HuH-7 (cell line): ENCODE measurements around the gene TMEM131L.
"Not testable (repeated sequence)": the region's sequence is repeated elsewhere in the genome, so short reads cannot be mapped to it uniquely, and the experiment has no call there.

Source experiments
- DNase-seq: peaks from one replicate; pipeline ENCODE4 v3.0.0; 2011; ENCODE audit warnings: low spot score

TMEM131L gene

GRCh38 chr4:153582954-153583702, 117.0 kb downstream of the TMEM131L start:
- DNase-seq = no peak

DNA sequence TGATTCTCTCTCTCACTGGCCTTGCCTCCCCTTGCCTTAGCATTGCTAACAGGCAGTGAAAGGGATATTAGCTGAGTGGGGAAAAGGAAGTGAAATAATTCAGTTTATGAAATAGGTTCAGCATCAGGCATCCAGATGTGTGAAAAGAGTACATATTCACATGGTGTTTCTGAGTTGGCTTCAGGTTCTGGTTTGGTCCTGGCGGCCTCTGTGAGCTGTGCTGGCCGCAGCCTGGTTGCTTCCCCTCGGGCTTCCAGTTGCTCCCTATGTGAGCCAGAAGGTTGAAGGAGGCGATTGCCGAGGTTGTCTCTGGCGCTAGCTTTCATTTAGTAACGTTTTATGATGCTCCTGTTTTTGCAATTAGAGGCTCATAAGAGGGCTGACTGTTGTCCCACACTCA, 118.9 kb downstream of the TMEM131L start:
- no peak for DNase-seq

- no peak for DNase-seq
Measured at GRCh38 chr4:153589703-153590595, 123.8 kb downstream of the TMEM131L start.

GRCh38 chr4:153591441-153591840, 125.3 kb downstream of the TMEM131L start:
- DNase-seq = no peak

DNA sequence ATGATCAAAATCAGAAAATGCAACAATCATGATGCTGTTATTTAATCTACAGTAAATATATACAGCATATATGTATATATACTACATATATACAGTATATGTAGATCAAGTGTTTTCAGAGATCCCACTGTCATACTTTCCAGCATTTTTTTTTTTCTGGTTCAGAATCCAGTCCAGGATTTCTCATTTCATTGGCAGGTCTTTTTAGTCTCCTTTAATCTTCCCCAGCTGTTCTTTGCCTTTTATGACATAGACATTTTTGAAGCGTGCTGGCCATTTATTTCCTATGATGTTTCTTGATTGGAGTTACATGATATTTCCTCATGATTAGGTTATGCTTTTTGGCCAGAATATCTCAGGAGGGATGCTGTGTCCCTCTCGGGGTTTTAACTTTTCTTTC, 125.9 kb downstream of the TMEM131L start:
- no peak for DNase-seq

DNA sequence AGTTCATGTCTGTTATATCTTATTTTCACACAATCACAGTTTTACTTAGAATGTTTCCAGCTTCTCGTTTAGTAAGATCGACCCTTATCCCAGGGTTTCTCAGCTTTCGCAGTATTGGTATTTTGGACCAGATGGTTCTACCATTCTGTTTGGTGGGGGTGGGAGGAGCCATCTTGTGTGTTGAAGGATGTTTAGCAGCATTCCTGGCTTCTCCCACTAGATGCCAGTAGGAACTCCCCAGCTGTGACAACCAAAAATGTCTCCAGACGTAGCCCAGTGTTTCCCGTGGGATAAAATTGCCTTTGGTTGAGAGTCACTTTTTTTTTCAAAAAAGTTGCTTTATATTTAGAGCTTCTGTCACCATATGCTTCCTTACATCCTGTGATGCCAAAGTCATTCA, 127.0 kb downstream of the TMEM131L start:
- DNase-seq = no peak

DNA sequence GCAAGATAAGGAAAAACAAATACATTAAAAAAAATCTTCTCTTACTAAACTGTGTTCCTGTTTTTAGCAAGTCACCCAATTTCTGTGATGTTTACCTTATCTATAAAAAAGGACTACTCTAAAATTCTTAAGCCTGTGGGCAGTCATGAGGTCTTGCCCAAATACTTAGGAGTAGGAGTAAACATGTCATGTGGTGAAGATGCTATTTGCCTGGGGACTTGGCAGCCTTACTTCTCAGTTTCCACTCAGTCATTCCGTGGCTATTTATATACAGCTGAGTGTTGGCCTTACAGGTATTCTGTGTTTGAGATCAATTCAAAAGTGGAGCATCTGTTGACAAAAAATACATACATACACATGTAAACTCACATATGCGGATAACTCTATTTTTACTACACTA, 128.1 kb downstream of the TMEM131L start:
- no peak for DNase-seq

DNA sequence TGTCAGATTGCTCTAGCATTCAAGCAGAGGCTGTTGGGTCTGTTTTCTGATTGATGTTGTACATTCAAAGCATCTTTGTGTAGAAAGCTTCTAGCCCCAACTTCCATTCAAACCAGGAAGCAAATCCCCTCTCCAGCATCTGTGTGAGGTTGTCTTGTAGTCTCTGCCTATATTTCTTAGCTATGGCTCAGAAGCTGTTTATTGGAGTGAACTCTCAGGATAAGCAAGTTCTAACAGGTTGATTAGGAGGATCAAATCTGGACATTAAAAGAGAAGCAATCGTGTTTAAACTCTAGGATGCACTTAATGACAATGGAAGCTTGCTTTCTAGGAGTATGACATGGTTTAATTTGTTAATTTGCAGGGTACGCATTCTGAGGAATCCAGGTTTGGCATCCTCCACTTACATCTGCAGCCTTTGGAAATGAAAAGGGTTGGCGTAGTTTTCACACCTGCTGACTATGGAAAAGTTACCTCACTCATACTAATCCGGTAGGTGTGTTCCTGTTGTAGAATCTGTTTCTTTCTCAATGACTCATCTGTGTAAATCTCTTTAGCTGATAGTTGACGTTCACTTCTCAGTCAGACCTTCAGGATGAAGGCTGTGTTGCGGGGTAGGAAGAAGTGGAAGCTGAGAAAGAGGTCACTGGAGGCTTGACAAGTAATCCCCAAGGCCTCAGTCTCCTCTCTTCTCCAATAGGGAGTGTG, 129.9 kb downstream of the TMEM131L start:
- no peak for DNase-seq

- no peak for DNase-seq
Measured at GRCh38 chr4:153602758-153603157, 136.6 kb downstream of the TMEM131L start.

- no peak for DNase-seq
Measured at GRCh38 chr4:153603258-153603657, 137.1 kb downstream of the TMEM131L start.

DNA sequence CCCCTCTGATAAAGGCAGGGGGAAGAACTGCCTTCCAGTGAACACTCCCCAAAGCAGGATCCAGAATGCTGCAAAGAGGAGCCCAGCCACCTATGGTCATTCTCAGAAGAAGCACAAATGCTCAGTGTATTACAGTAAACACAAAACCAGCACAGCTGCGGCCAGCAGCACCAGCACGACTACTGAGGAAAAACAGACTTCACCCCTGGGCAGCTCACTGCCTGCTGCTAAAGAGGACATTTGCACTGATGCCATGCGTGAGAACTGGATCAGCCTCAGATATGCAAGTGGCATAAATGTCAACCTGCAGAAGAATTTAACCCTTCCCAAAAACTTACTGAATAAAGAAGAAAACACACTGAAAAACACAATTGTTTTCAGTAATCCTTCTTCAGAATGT, 137.7 kb downstream of the TMEM131L start:
- no peak for DNase-seq

DNA sequence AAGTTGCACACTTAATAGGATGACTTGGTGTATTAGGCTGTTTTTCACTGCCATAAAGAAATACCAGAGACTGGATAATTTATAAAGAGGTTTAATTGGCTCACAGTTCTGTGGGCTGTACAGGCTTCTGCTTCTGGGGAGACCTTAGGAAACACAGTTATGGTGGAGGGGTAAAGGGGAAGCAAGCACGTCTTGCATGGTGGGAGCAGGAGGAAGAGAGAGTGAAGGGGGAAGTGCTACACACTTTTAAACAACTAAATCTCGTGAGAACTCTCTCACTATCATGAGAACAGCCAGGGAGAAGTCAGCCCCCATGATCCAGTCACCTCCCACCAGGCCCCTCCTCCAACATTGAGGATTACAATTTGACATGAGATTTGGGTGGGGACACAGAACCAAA, 142.9 kb downstream of the TMEM131L start:
- DNase-seq = not testable (repeated sequence)

GRCh38 chr4:153610623-153611376, 144.6 kb downstream of the TMEM131L start:
- DNase-seq = no peak

- DNase-seq = no peak
Measured at GRCh38 chr4:153611679-153612078, 145.5 kb downstream of the TMEM131L start.

- DNase-seq = no peak
Measured at GRCh38 chr4:153612878-153613277, 146.7 kb downstream of the TMEM131L start.

DNA sequence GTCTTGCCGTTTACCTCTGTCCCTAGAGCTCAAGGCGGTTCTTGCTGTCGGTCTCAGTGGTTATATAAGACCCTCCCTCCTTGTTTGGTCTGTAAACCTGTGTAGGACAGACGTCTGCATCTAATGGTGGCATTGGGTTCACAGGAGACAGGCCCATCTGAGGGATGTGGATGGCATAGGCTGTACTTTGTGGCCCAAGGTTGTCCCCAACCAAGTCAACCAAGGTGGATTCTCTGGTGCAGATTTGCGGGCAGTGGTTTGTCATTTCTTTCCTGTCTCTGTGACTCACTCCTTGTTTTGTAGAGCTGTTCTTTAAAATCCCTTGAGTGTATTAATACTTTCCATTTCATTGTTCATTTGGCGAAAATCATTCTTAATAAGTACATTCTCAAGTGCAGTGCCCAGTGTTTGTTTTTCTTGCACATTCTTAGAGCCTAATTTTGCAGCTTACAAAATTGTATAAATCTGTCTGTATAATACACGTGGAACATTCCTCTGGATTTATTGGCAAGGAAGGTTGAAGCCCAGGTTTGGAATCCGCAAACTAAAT, 149.9 kb downstream of the TMEM131L start:
- no peak for DNase-seq

DNA sequence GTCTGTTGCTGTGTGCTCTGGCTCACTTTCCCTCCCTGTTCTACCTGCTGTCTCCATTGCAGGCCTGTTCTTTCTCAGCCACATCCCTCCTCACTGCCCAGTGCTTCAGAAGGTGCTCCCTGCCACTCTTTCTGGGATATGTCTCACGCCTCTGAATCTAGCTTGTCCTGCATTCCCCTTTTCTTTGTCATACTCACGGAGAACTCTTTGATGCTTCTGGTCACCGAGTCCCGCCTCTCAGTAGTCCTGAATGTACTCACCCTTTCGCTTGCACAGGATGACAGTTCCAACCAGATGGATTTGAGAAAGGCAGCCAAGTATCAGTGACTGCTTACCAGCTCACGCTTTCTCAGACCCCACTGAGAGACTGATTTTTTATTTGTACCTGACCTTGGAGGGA, 152.7 kb downstream of the TMEM131L start:
- DNase-seq = no peak

DNA sequence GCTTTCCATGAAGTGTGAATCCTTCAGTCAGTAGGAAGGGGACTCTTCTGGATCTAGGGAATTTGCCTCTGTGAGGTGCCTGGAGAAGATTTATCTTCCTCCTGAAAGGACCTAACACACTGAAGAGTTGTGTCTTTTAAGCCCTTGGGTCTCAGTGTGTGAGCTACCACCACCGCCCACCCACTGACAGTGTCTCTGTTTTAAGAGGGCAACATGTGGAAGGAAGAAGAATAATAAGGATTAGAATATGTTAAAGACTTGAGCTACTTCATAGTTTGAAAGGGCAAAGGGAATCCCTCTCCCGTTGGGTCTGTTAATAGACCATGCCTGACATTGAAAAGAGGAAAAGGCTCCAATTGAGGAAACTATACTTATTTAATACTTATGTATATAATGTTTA, 153.7 kb downstream of the TMEM131L start:
- DNase-seq = no peak

- no peak for DNase-seq
Measured at GRCh38 chr4:153620352-153620751, 154.2 kb downstream of the TMEM131L start.

GRCh38 chr4:153622093-153622492, 155.9 kb downstream of the TMEM131L start:
- DNase-seq = no peak

GRCh38 chr4:153622778-153623240, 156.6 kb downstream of the TMEM131L start:
- no peak for DNase-seq

DNA sequence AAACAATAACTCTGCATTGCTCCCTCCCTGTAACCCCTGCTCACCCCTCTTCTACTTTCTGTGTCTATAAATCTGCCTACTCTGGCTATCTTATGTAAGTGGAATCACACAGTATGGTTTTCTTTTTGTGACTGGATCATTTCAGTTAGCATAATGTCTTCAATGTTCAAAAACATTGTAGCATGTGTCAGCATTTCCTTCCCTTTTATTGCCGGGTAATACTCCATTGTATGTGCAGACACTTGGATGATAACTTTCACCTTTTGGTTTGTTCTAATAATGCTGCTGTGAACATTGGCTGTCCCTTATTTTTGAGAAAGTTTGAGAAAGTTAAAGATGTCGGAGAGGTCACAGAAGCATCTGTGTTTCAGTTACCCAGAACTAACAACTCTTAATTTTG, 157.3 kb downstream of the TMEM131L start:
- DNase-seq = no peak
